Measurements from ENCODE around the gene DCDC2B. TPM values are rescaled to one million over a fixed set of nuclear protein-coding genes. Genes with fewer than 3 reads are reported as not detected.

DCDC2B gene
- total RNA-seq, 1 donor from 2014 or later = not detected

DNA sequence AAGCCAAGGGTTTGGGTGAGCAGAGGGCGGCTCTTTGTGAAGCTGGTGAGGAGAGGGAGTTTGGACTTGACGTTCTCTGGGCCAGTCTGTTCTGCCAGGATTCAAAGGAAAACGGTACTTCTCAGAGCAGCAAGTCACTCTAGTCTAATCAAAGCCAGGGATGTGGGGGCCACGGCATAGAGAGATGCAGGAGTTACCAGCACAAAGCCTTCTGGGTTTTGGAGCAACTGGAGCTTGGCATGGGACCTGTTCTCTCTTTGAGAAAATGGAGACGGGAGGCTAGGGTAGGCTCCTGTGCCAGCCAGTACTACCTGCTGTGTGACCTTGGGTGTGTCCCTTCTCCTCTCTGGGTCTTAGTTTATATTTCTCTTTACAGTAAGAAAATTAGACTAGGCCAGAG, 27.3 kb upstream of the DCDC2B start:
- intact Hi-C loops (cut with DNase I) = no loop called here
- peak overlapping the region; percentile 80 for H3K4me3 ChIP-seq
- ATAC-seq (no peak), DNase-seq (no peak)
- peaks cover 45% of the 10 kb centered on the region for H3K4me1 ChIP-seq
- no peak overlapping the region for H3K27ac ChIP-seq
- H3K9me3 ChIP-seq = no peaks in the 10 kb centered on the region
- H3K27me3 ChIP-seq = no peaks in the 10 kb centered on the region
- H3K36me3 ChIP-seq = peaks cover 48% of the 10 kb centered on the region
- TF ChIP-seq, protein P1, sequence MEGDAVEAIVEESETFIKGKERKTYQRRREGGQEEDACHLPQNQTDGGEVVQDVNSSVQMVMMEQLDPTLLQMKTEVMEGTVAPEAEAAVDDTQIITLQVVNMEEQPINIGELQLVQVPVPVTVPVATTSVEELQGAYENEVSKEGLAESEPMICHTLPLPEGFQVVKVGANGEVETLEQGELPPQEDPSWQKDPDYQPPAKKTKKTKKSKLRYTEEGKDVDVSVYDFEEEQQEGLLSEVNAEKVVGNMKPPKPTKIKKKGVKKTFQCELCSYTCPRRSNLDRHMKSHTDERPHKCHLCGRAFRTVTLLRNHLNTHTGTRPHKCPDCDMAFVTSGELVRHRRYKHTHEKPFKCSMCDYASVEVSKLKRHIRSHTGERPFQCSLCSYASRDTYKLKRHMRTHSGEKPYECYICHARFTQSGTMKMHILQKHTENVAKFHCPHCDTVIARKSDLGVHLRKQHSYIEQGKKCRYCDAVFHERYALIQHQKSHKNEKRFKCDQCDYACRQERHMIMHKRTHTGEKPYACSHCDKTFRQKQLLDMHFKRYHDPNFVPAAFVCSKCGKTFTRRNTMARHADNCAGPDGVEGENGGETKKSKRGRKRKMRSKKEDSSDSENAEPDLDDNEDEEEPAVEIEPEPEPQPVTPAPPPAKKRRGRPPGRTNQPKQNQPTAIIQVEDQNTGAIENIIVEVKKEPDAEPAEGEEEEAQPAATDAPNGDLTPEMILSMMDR (IDR thresholded peaks at IDR 0.05) = no peak

DNA sequence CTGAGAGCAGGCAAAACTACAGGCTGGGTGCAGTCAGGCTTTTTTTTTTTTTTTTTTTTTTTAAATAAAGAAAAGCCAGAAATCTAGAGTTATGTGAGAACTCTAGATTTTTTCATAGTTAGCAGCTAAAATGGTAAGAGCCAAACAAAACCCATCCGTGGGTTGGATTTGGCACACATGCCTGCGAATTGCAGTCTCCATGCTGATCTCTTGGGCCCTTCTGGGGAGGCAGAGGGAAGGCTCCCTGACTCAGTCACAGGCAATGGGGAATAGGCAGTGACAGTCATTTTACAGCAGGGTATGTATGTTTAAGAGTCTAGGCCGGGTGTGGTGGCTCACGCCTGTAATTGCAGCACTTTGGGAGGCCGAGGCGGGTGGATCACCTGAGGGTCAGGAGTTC, 26.8 kb upstream of the DCDC2B start:
- Histone ChIP-seq H3K27ac (no peak overlapping the region), H3K4me3 (no peak overlapping the region), H3K9me3 (no peaks in the 10 kb centered on the region), H3K27me3 (no peaks in the 10 kb centered on the region), H3K4me1 (peaks cover 45% of the 10 kb centered on the region), H3K36me3 (peaks cover 53% of the 10 kb centered on the region)
- intact Hi-C loops (cut with DNase I) = no loop called here
- ATAC-seq (no peak), DNase-seq (no peak)
- TF ChIP-seq, protein P1 (IDR thresholded peaks at IDR 0.05) = no peak

DNA sequence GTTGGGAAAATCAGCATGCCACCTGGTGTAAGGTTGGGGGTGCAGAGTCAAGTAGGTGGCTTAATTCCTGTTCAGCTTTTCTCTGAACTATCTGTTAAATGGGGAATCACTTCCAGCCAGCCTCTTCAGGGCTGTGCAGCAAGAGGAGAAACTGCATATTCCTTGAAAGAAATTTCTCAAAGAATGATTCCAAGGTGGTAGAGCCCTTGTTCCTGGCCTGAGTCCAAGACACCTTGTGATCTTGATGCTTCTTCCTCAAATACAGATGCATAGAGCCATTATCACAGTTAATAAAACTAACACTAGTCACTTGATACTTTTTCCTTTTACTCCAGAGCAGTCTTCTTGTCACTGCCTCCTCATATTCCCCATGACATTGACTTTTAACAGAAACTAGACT, 24.2 kb upstream of the DCDC2B start:
- no peak for ATAC-seq
- H3K36me3 ChIP-seq = peaks cover 79% of the 10 kb centered on the region
- TF ChIP-seq, protein P1 (IDR thresholded peaks at IDR 0.05) = no peak
- intact Hi-C loops (cut with DNase I) = no loop called here
- H3K27me3 ChIP-seq = no peaks in the 10 kb centered on the region
- H3K27ac ChIP-seq = no peak overlapping the region
- no peaks in the 10 kb centered on the region for H3K9me3 ChIP-seq
- no peak for DNase-seq
- H3K4me1 ChIP-seq = peaks cover 37% of the 10 kb centered on the region
- H3K4me3 ChIP-seq = no peak overlapping the region

DNA sequence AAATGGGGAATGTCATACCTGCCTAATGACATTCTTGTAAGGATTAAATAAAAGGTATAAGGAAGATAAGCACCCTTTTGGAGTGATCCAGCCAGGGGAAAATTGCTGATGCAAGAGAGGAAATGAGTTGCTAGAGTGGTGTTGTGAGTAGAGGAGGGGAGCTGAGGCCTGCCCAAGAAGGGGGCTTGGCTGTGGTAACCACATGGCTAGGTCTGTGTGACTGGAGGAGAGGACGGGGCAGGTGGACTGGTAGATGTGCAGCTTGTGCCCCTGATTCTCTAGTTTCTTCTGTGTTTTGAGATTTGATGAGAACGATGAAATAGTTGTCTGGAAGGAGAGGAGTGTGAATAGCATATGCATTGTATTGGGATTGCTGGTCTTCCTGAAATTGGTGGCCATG, 22.8 kb upstream of the DCDC2B start:
- ATAC-seq (no peak), DNase-seq (no peak)
- Histone ChIP-seq H3K4me3 (no peak overlapping the region), H3K4me1 (peaks cover 31% of the 10 kb centered on the region), H3K9me3 (no peaks in the 10 kb centered on the region), H3K27me3 (no peaks in the 10 kb centered on the region), H3K27ac (no peak overlapping the region), H3K36me3 (peaks cover 92% of the 10 kb centered on the region)
- intact Hi-C loops (cut with DNase I) = no loop called here
- TF ChIP-seq, protein P1 (IDR thresholded peaks at IDR 0.05) = no peak

DNA sequence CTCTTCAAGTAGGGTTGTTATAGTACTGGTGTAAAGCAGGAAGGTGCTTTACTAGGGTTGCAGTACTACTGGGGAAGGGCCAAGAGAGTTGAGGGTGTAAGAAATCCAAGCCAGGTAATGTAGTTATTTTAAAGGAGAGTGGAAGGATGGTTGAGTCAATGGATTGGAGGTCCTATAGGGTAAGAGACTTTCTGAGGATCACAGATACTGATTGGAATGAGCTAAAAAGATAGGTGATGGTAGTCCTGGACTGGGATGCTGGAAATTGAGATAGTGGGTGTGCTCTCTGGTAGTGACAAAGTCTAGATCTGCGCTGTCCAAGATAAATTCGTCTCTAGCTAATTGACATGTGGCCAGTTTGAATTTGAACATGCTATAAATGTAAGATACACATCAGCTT, 22.4 kb upstream of the DCDC2B start:
- Histone ChIP-seq H3K4me3 (no peak overlapping the region), H3K27me3 (no peaks in the 10 kb centered on the region), H3K4me1 (peaks cover 27% of the 10 kb centered on the region), H3K36me3 (peaks cover 92% of the 10 kb centered on the region), H3K9me3 (no peaks in the 10 kb centered on the region), H3K27ac (no peak overlapping the region)
- no peak for ATAC-seq
- intact Hi-C loops (cut with DNase I) = no loop called here
- TF ChIP-seq, protein P1 (IDR thresholded peaks at IDR 0.05) = no peak
- no peak for DNase-seq

DNA sequence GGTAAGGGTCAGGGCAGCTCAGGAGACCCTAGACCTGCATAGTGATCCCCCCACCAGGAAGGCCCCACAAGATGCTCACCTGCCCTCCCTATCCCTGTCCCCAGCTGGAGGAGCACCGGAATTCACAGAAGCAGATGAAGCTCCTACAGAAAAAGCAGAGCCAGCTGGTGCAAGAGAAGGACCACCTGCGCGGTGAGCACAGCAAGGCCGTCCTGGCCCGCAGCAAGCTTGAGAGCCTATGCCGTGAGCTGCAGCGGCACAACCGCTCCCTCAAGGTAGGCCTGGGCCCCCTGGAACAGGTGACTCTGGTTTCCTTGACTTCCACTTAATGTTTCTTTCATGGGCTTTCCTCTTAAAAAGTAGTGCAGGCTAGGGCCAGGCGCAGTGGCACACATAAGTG, 21.0 kb upstream of the DCDC2B start:
- intact Hi-C loops (cut with DNase I) = no loop called here
- no peak for ATAC-seq
- Histone ChIP-seq H3K36me3 (peaks cover 92% of the 10 kb centered on the region), H3K4me3 (no peak overlapping the region), H3K27ac (no peak overlapping the region), H3K4me1 (peaks cover 14% of the 10 kb centered on the region), H3K27me3 (no peaks in the 10 kb centered on the region), H3K9me3 (no peaks in the 10 kb centered on the region)
- DNase-seq = peak; percentile 45
- TF ChIP-seq, protein P1 (IDR thresholded peaks at IDR 0.05) = no peak
